Fibroblast of lung (primary cell): ENCODE results near the gene OXCT1.

Source experiments
- EZH2 ChIP-seq: IDR thresholded peaks from 2 replicates; pipeline ENCODE4 v1.5.1; 2012; ENCODE audit warnings: low read length, control low read depth, mild to moderate bottlenecking; ENCODE audit errors: missing control alignments
- TF ChIP-seq, protein P1 (sequence below), 2 donors: IDR thresholded peaks in 1 of 2; conservative IDR thresholded peaks in 1 of 2; 1 replicate in 1 of 2; 2 replicates in 1 of 2; pipeline ENCODE4 v1.5.1; 2011 to 2012; ENCODE audit warnings: low read length in 2 of 2, control low read depth in 1 of 2, inconsistent platforms in 1 of 2, low read depth in 1 of 2, mild to moderate bottlenecking in 1 of 2

DNA sequence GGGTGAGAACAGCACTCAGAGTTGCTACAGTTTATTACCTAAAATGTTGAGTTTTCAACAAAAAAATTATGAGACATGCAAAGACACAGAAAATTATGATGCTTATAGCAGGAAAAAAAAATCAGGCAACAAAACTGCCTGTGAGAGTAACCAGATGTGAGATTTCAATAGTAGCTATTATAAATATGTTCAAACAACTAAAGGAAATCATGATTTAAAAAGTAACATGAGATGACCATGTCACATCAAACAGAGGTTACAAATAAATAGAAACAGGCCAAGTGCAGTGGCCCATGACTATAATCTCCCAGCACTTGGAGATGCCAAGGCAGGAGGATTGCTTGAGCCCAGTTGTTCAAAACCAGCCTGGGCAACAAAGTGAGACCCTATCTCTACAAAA is 21.8 kb upstream of the OXCT1 start:
- TF ChIP-seq EZH2 = no peak
- TF ChIP-seq, protein P1, sequence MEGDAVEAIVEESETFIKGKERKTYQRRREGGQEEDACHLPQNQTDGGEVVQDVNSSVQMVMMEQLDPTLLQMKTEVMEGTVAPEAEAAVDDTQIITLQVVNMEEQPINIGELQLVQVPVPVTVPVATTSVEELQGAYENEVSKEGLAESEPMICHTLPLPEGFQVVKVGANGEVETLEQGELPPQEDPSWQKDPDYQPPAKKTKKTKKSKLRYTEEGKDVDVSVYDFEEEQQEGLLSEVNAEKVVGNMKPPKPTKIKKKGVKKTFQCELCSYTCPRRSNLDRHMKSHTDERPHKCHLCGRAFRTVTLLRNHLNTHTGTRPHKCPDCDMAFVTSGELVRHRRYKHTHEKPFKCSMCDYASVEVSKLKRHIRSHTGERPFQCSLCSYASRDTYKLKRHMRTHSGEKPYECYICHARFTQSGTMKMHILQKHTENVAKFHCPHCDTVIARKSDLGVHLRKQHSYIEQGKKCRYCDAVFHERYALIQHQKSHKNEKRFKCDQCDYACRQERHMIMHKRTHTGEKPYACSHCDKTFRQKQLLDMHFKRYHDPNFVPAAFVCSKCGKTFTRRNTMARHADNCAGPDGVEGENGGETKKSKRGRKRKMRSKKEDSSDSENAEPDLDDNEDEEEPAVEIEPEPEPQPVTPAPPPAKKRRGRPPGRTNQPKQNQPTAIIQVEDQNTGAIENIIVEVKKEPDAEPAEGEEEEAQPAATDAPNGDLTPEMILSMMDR (conservative IDR thresholded peaks at IDR 0.05 in 1 of 2, IDR thresholded peaks at IDR 0.05 in 1 of 2; ENCODE audit: low read depth in 1 of 2, low read length in 2 of 2) = no peak
